HepG2 (cell line): ENCODE data around the gene SPAM1. TPM values are rescaled to one million over a fixed set of nuclear protein-coding genes. Genes with fewer than 3 reads are reported as not detected.

Experiments used
- ATAC-seq: fragments of 200-7000 bp; cut with Tn5 transposase; 3 replicates; pipeline ENCODE4 v1.9.1; 2020; ENCODE audit warnings: mild to moderate bottlenecking, moderate library complexity
- BruUV-seq: library from RNA; stranded (reverse); fragments of 400-500 nt; replicated peaks from 2 replicates; lab custom pipeline; 2021; lab: Mats Ljungman, UMichigan
- CTCF ChIA-PET: fragments of 300-600 bp; formaldehyde crosslinking; extraction: SDS; loops from one replicate; lab custom pipeline; 2021; ENCODE audit warnings: low total read pairs, inconsistent platforms, low intra/inter-chr PET ratio; lab: Yijun Ruan, JAX
- POLR2A ChIA-PET: fragments of 350-600 bp; sonication (Branson Sonifier 250); formaldehyde crosslinking; loops from one replicate; lab custom pipeline; 2020; ENCODE audit warnings: antibody characterized with exemption, inconsistent platforms; lab: Yijun Ruan, JAX
- DNase-seq: peaks from one replicate; pipeline ENCODE4 v3.0.0-alpha.2; 2015; ENCODE audit warnings: low spot score
- FAIRE-seq: peaks from 3 replicates; lab custom pipeline; 2011; peaks lifted over from hg19 to GRCh38; lab: Jason Lieb, UNC
- H2AFZ ChIP-seq: one replicate; pipeline ENCODE4 v1.6.1; 2011; ENCODE audit warnings: low read length, inconsistent platforms
- H3K27ac ChIP-seq: fragments of 300-600 bp; 3 replicates; pipeline ENCODE4 v1.8.0; 2011; ENCODE audit warnings: mixed run types, mild to moderate bottlenecking, mixed read lengths, low read length, inconsistent platforms; ENCODE audit not compliant: insufficient read depth; ENCODE audit errors: extremely low read length
- H3K27me3 ChIP-seq, 2 experiments: fragments of 200-600 bp in 1 of 2; 2 replicates in 1 of 2; 3 replicates in 1 of 2; pipeline versions ENCODE4 v1.6.0 to v1.8.0; 2011; ENCODE audit warnings: low read length in 2 of 2, mild to moderate bottlenecking in 2 of 2, moderate library complexity in 2 of 2, inconsistent platforms in 1 of 2; ENCODE audit not compliant: insufficient read depth in 2 of 2, control insufficient read depth in 1 of 2
- H3K36me3 ChIP-seq, 2 experiments: fragments of 200-600 bp in 1 of 2; replicated peaks in 1 of 2; 2 replicates in 1 of 2; 3 replicates in 1 of 2; pipeline versions ENCODE4 v1.5.1 to v1.8.0; 2011; ENCODE audit warnings: low read length in 2 of 2, inconsistent platforms in 1 of 2; ENCODE audit not compliant: insufficient read depth in 2 of 2, control insufficient read depth in 1 of 2
- H3K4me1 ChIP-seq: 2 replicates; pipeline ENCODE4 v1.5.1; 2012; ENCODE audit warnings: low read length, inconsistent platforms; ENCODE audit not compliant: insufficient read depth
- H3K4me2 ChIP-seq: 2 replicates; pipeline ENCODE4 v1.6.0; 2011; ENCODE audit warnings: low read depth, low read length, inconsistent platforms
- H3K4me3 ChIP-seq, 3 experiments: fragments of 200-600 bp in 1 of 3; sonication (generic), shearing (Covaris generic) in 1 of 3; replicated peaks in 1 of 3; 2 replicates each; pipeline ENCODE4 v1.5.1; 2011 to 2016; ENCODE audit warnings: low read length in 3 of 3, inconsistent platforms in 2 of 3, low read depth in 2 of 3, mild to moderate bottlenecking in 2 of 3, control low read depth in 1 of 3, mixed read lengths in 1 of 3; ENCODE audit not compliant: insufficient read depth in 1 of 3
- H3K79me2 ChIP-seq: one replicate; pipeline ENCODE4 v1.6.1; 2011; ENCODE audit warnings: low read length, inconsistent platforms; ENCODE audit not compliant: insufficient read depth
- H3K9ac ChIP-seq: 2 replicates; pipeline ENCODE4 v1.6.0; 2011; ENCODE audit warnings: mild to moderate bottlenecking, low read depth, low read length, inconsistent platforms; ENCODE audit not compliant: insufficient read depth
- H3K9me3 ChIP-seq: 2 replicates; pipeline ENCODE4 v1.5.1; 2012; ENCODE audit warnings: mild to moderate bottlenecking, low read length
- H4K20me1 ChIP-seq: 2 replicates; pipeline ENCODE4 v1.6.0; 2011; ENCODE audit warnings: inconsistent platforms, mild to moderate bottlenecking, low read length, moderate library complexity; ENCODE audit not compliant: insufficient read depth
- ATF7 ChIP-seq, 2 experiments: fragments of 450-650 bp in 1 of 2; sonication (generic) in 1 of 2; formaldehyde crosslinking in 1 of 2; IDR thresholded peaks; 2 replicates each; pipeline versions ENCODE4 v1.4.0 to v1.6.1; 2016 to 2020; ENCODE audit warnings: antibody characterized with exemption in 1 of 2, mild to moderate bottlenecking in 1 of 2, missing genetic modification reagents in 1 of 2
- CBFB ChIP-seq: sonication (generic); formaldehyde crosslinking; IDR thresholded peaks from 2 replicates; pipeline ENCODE4 v1.4.0; 2020; ENCODE audit warnings: missing genetic modification reagents
- FUBP1 ChIP-seq: sonication (generic); formaldehyde crosslinking; IDR thresholded peaks from 2 replicates; pipeline ENCODE4 v1.5.1; 2020; ENCODE audit warnings: missing genetic modification reagents, mild to moderate bottlenecking, borderline replicate concordance
- TOPORS ChIP-seq: sonication (generic); formaldehyde crosslinking; IDR thresholded peaks from 2 replicates; pipeline ENCODE4 v1.8.0; 2023; ENCODE audit warnings: mild to moderate bottlenecking, missing genetic modification reagents
- ZBTB21 ChIP-seq: sonication (generic); formaldehyde crosslinking; IDR thresholded peaks from 2 replicates; pipeline ENCODE4 v1.4.0; 2020; ENCODE audit warnings: missing genetic modification reagents
- ZMYM2 ChIP-seq: sonication (generic); formaldehyde crosslinking; IDR thresholded peaks from 2 replicates; pipeline ENCODE4 v1.8.0; 2022; ENCODE audit warnings: mild to moderate bottlenecking, missing genetic modification reagents
- ZNF430 ChIP-seq: sonication (generic); formaldehyde crosslinking; IDR thresholded peaks from 2 replicates; pipeline ENCODE4 v1.9.0; 2021; ENCODE audit warnings: mild to moderate bottlenecking, missing genetic modification reagents
- ZNF572 ChIP-seq: sonication (generic); formaldehyde crosslinking; IDR thresholded peaks from 2 replicates; pipeline ENCODE4 v1.5.1; 2020; ENCODE audit warnings: mild to moderate bottlenecking, missing genetic modification reagents
- WGBS: methylation state at CpG from one replicate; pipeline ENCODE4 v1.1.6; 2017; ENCODE audit warnings: low lambda C conversion rate; 5-methylcytosine and 5-hydroxymethylcytosine counted together
- in situ Hi-C: cut with HindIII; loops from 2 replicates; pipeline ENCODE4 v1.10.0; 2017; ENCODE audit warnings: low pct_unique_long_range_greater_than_20kb; ENCODE audit not compliant: extremely low pct_ligation_motif_present
- intact Hi-C: fragments of 100-400 bp; cut with micrococcal nuclease; formaldehyde crosslinking; loops from one replicate; pipeline ENCODE4 v1.10.0; 2022; ENCODE audit not compliant: unreplicated experiment
- polyA plus RNA-seq, 8 experiments: library from polyadenylated mRNA; depleted of rRNA in 3 of 8; stranded (reverse) in 7 of 8; unstranded in 1 of 8; fragments of >200 nt; fragmentation: Illumina TruSeq in 4 of 8; extraction: Trizol in 4 of 8; gene quantifications; 2 replicates each; pipeline versions ENCODE4 v1.2.1 to v1.2.3, GENCODE V29; 2011 to 2016; ENCODE audit warnings: low read depth in 4 of 8, missing spikeins in 1 of 8, mixed read lengths in 1 of 8; ENCODE audit not compliant: insufficient read depth in 1 of 8
- total RNA-seq, 5 experiments: library from RNA; depleted of rRNA; stranded (reverse); fragments of >200 nt; fragmentation: Illumina TruSeq; extraction: Trizol; gene quantifications; 2 replicates each; pipeline ENCODE4 v1.2.3, GENCODE V29; 2016; ENCODE audit warnings: low read depth in 1 of 5

SPAM1 gene
- total and polyA plus RNA-seq, 2 of the 13 experiments (the other 11 are each of a cell fraction or from before 2014, with no cell fraction given): not detected

- Histone ChIP-seq H3K79me2 (no peaks in the 10 kb centered on the region), H3K4me3 (no peak overlapping the region), H3K9me3 (no peaks in the 10 kb centered on the region), H3K4me2 (no peak overlapping the region), H3K27ac (no peak overlapping the region), H2AFZ (no peak overlapping the region)
- in situ Hi-C loops: no loop called here
- DNase-seq (no peak), ATAC-seq (no peak)
- no TSS peak for BruUV-seq
- WGBS: 0% methylated on average over 2 of the region's 2 CpGs
- POLR2A ChIA-PET: no interaction called here
- CTCF ChIA-PET: no interaction called here
- TF ChIP-seq ZMYM2 (CRISPR knock-in tag) (no peak), ATF7 (IDR thresholded peaks at IDR 0.05) (peak; percentile 92), ATF7 (CRISPR knock-in tag; IDR thresholded peaks at IDR 0.05) (no peak), ZNF572 (no peak)
- TF ChIP-seq, all 625 proteins: peak for 1
- no peaks in the 10 kb centered on the region for H3K36me3 ChIP-seq
- H3K27me3 ChIP-seq: no peaks in the 10 kb centered on the region
- intact Hi-C loops: no loop called here
- no peak for FAIRE-seq
- H3K9ac ChIP-seq: no peak overlapping the region
- no peaks in the 10 kb centered on the region for H4K20me1 ChIP-seq
- H3K4me1 ChIP-seq: no peaks in the 10 kb centered on the region
Measured at GRCh38 chr7:123881300-123881699, 43.7 kb upstream of the SPAM1 start.

GRCh38 chr7:123883154-123883553, 41.9 kb upstream of the SPAM1 start:
- Histone ChIP-seq H3K4me3 (no peak overlapping the region), H3K4me1 (no peaks in the 10 kb centered on the region), H3K9me3 (no peaks in the 10 kb centered on the region), H3K9ac (no peak overlapping the region), H3K36me3 (no peaks in the 10 kb centered on the region), H3K27ac (no peak overlapping the region), H3K4me2 (no peak overlapping the region), H3K79me2 (no peaks in the 10 kb centered on the region), H2AFZ (no peak overlapping the region), H4K20me1 (no peaks in the 10 kb centered on the region), H3K27me3 (no peaks in the 10 kb centered on the region)
- intact Hi-C loops (no loop called here), in situ Hi-C loops (no loop called here)
- FAIRE-seq (no peak), ATAC-seq (no peak), DNase-seq (no peak)
- TF ChIP-seq TOPORS (CRISPR knock-in tag) (no peak), ZBTB21 (CRISPR knock-in tag) (no peak), FUBP1 (no peak), CBFB (CRISPR knock-in tag) (no peak), ZNF430 (no peak)
- CTCF ChIA-PET: no interaction called here
- POLR2A ChIA-PET: no interaction called here
- no TSS peak for BruUV-seq
